IPS-NIHi7 (cell line): ENCODE data around the gene ARHGAP44.
"Not testable (repeated sequence)": the region's sequence is repeated elsewhere in the genome, so short reads cannot be mapped to it uniquely, and the experiment has no call there.

Source experiments
- DNase-seq: peaks from one replicate; pipeline ENCODE4 v3.0.0; 2012; ENCODE audit warnings: mixed read lengths; ENCODE audit errors: extremely low spot score

ARHGAP44 gene

DNA sequence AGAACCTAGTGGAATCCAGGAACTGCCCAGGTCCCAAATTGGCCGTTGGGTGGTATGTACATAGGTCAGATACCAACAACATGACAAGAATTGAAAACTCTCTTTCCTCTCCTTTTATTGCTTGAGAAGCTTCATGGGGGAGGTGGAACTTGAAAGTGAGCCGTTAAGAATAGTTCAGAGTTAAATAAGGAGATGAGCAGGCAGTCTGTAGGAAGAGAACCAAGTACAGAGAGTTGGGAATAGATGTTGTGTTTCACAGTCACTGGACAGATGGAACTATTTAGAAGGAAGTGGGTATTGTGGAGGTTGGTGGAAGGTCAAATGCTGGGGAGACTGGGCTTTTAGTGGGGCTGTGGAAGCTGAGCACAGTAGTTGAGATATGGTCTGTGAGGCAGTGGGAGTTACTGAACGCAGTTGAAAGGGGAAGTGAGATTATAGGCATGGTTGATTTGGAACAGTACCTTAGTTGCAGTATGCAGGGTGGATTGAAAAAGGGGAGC lies 26.4 kb downstream of the ARHGAP44 start:
- no peak for DNase-seq

DNA sequence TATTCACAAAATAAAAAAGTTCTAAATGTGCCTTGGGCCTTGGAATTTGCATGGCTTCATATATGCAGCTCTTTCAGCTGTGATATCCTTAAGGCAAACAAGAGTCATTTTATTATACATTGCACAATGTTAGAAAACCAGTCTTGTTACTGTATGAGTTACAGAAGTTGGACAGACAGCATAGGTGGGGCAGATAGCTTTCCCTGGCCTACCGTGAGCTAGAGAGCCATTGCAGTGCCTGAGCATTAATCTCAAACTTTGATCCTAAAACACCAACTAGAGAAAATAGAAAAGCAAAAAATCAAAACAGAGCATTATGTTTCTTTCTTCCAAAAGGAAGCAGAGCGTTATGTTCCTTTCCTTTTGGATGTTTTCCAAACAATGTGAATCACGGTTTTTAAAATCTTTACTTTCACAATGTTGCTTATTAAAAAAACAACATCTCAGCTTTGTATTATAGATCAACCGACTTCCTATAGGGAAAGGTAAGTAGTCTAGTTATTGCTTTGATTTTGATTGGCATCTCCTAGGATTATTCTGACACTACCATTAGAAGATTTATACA lies 32.2 kb downstream of the ARHGAP44 start:
- DNase-seq: no peak

DNA sequence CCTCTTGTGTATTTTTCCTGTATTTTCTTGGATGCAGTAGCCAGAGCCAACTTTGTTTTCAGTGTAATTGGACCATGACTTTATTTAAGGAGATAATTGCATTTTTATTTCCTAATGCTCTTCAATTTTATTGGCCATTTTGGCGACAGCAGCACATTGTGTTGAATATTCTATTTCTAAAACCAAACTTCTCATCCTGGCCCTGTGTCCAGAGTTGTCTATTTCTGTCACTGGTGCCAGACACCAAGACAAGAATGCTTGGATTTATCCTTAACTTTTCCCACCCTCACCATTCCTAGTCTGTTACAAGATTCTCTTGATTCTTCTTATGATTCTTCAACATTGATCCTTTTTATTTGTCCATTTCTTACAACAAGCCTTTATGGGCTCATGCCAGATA lies 37.1 kb downstream of the ARHGAP44 start:
- DNase-seq: no peak

- no peak for DNase-seq
Measured at GRCh38 chr17:12830777-12831247, 41.5 kb downstream of the ARHGAP44 start.

- no peak for DNase-seq
Measured at GRCh38 chr17:12831839-12832238, 42.5 kb downstream of the ARHGAP44 start.

- DNase-seq: no peak
Measured at GRCh38 chr17:12839042-12839441, 49.7 kb downstream of the ARHGAP44 start.

GRCh38 chr17:12842936-12843335 lies 53.6 kb downstream of the ARHGAP44 start:
- no peak for DNase-seq

- no peak for DNase-seq
Measured at GRCh38 chr17:12850996-12851395, 61.7 kb downstream of the ARHGAP44 start.

DNA sequence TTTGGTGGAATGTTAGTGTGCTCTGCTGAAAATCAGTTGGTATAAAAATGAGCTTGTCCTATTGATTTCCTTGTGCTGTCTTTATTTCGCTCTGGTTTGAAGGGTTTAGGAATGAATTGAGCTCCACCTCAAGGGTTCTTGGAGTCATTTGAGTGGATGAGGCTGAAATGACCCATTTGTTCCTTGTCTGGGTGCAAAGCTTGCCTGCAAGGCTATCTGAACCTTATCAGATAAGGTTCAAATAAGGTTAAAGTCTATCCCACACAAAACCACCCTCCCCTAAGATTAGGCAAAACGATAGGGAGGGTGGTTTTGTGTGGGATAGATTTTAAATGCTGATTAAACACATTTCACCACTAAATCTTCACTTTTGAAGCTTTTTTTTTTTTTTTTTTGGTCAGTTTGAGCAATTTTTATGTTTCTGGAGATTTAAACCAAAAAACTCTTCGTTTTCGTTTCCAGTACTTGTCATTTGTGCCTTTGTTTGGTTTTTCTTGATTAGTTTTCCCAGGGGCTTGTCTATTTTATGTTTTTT lies 62.7 kb downstream of the ARHGAP44 start:
- DNase-seq: no peak

GRCh38 chr17:12853921-12854320 lies 64.6 kb downstream of the ARHGAP44 start:
- DNase-seq: peak; percentile 33

DNA sequence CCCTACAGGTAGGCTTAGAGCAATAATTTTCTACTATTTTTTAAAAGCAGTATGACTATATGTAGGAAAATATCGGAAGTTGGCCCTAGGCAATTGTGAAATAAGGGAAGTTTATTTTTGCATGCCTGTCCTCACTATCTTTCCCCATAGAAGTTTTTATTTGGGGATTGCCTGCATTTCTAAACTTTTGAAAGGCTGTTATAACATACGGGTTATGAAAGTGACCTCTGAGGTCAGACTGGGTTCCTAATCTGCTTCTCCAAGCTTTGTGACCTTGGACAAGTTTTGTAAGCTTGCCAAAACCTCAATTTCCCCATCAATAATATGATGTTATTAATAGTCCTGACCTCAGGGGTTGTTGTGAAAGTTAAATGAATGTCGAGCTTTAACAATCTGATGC lies 67.1 kb downstream of the ARHGAP44 start:
- no peak for DNase-seq

DNA sequence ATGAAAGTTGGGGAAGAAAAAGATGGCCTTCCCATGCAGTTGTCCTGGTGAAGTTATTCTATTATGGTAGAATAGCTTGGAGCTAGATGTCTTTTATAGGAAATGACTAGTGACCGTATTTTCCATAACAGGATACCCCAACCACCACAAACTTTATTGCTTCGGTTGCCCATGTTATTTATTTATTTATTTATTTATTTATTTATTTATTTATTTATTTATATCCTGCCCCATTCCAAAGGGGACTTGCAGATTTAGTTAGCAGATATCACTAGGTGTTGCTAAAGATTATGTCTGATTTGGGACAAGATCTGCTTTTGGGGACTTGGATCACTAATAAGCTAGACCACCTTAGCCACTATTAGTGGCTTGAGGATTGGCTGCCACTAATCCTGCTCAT lies 68.3 kb downstream of the ARHGAP44 start:
- DNase-seq: no peak

- DNase-seq: no peak
Measured at GRCh38 chr17:12859520-12859919, 70.2 kb downstream of the ARHGAP44 start.

- DNase-seq: no peak
Measured at GRCh38 chr17:12865769-12866168, 76.5 kb downstream of the ARHGAP44 start.

GRCh38 chr17:12866244-12866643 lies 76.9 kb downstream of the ARHGAP44 start:
- DNase-seq: no peak

DNA sequence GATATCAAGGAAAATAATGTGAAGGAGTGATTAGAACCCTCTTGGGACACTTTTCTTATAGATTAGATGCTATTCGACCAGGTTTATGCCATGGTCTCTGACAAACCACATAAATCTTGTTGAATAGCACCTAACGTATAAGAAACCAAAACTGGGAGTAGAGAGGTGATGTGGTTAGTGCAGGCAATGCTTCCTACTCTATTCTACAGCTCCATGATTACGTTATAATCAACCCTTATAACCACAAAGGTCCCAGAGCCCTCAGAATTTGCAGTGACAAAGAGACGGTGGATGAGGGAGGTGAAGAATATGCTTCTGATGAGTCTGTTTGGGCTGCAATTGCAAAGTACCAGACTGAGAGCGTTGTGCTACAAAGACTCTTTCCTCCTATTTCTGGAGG lies 78.4 kb downstream of the ARHGAP44 start:
- no peak for DNase-seq

DNA sequence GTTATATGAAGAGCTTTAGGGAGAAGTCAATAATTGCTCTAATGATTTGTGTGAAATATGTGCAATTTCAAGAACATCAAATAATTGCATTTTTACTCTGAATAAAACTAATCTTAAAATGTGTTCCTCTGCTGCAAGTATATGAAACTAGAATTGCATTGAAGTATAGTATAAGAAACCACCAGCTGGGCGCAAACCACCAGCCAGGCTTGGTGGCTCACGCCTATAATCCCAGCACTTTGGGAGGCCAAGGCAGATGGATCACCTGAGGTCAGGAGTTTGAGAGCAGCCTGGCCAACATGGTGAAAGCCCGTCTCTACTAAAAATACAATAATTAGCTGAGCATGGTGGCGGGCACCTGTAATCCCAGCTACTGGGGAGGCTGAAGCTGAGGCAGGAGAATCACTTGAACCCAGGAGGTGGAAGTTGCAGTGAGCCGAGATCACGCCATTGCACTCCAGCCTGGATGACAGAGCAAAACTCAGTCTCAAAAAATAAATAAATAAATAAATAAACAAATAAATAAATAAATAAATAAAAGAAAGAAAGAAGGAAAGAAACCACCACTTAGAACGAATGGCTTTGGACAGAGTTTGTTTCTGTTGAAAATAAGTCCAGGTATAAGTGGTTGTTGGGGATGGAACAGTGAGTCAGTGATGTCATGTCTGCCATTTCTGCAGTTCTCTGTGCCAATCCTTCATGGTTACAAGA lies 84.3 kb downstream of the ARHGAP44 start:
- not testable (repeated sequence) for DNase-seq

- no peak for DNase-seq
Measured at GRCh38 chr17:12877953-12878669, 88.8 kb downstream of the ARHGAP44 start.

DNA sequence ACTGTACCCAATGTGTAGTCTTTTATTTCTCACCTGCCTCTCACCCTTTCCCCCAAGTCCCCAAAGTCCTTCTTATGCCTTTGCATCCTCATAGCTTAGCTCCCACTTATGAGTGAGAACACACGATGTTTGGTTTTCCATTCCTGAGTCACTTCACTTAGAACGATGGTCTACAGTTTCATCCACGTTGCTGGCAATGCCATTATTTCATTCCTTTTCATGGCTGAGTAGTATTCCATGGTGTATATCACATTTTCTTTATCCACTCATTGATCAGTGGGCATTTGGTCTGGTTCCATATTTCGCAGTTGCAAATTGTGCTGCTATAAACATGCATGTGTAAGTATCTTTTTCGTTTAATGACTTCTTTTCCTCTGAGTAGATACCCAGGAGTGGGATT lies 89.8 kb downstream of the ARHGAP44 start:
- not testable (repeated sequence) for DNase-seq

DNA sequence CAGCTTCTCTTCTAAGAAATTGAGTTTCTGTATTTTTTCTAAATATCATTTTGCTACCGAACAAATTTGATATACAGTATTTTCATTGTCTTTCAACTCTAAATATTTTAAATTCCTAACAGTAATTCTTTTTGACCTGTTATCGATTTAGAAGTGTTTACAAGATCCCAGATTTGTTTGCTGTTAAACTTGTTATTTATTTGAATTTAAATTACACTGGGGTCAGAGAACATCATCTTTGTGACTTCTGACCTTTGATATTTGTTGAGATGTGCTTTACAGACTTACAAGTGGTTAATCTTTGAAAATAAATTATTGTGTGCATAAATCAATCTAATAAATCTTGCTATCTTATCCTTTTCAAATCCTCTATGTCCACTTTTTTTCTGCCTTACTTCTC lies 94.2 kb downstream of the ARHGAP44 start:
- no peak for DNase-seq

DNA sequence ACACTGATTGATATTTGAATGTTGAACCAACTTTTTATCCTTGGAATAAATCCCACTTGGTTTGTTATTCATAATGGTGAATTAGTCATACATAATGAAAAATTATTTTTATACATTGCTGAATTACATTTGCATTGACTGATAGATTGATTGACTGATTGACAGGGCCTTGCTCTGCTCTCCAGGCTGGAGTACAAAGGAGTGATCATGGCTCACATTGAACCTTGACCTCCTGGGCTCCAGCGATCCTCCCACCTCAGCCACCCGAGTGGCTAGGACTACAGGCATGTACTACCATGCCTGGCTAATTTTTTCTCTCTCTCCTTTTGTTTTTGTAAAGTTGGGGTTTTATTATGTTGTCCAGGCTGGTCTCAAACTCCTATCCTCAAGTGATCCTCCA lies 97.8 kb downstream of the ARHGAP44 start:
- no peak for DNase-seq

- DNase-seq: no peak
Measured at GRCh38 chr17:12896180-12896785, 107.0 kb downstream of the ARHGAP44 start.
